Fibroblast of the aortic adventitia (primary cell): Measurements from ENCODE around the gene ZDHHC9. TPM values are rescaled to one million over a fixed set of nuclear protein-coding genes. Genes with fewer than 3 reads are reported as not detected.
A peak's percentile ranks its signal among the peaks of the same experiment; 100 is the strongest.

Experiments
- DNase-seq: peaks from one replicate; pipeline ENCODE4 v3.0.0-alpha.2; 2010; ENCODE audit warnings: low read depth
- H3K4me3 ChIP-seq: 2 replicates; pipeline ENCODE4 v1.5.1; 2011; ENCODE audit warnings: low read depth, mild to moderate bottlenecking, control low read depth, low read length, moderate library complexity
- CTCF ChIP-seq: IDR thresholded peaks from 2 replicates; pipeline ENCODE4 v1.5.1; 2011; ENCODE audit warnings: mild to moderate bottlenecking, low read length, control low read depth, inconsistent platforms; ENCODE audit not compliant: insufficient read depth
- total RNA-seq: library from RNA; depleted of rRNA; stranded (reverse); fragments of >200 nt; gene quantifications from 2 replicates; pipeline ENCODE4 v1.2.3, GENCODE V29; 2012; ENCODE audit warnings: low replicate concordance

ZDHHC9 gene
- total RNA-seq, 1 donor = 37.1 TPM

GRCh38 chrX:129833153-129833990, 10.3 kb downstream of the ZDHHC9 start:
- no peak overlapping the region for H3K4me3 ChIP-seq
- no peak for TF ChIP-seq CTCF
- peak; percentile 62 for DNase-seq

- no peak for TF ChIP-seq CTCF
- no peak overlapping the region for H3K4me3 ChIP-seq
- no peak for DNase-seq
These were observed 12.4 kb downstream of the ZDHHC9 start for GRCh38 chrX:129831091-129831885.

GRCh38 chrX:129830494-129830893, 13.2 kb downstream of the ZDHHC9 start:
- no peak for TF ChIP-seq CTCF
- no peak overlapping the region for H3K4me3 ChIP-seq
- no peak for DNase-seq

- TF ChIP-seq CTCF = no peak
- no peak overlapping the region for H3K4me3 ChIP-seq
- no peak for DNase-seq
These were observed 17.8 kb downstream of the ZDHHC9 start for GRCh38 chrX:129825746-129826505.

GRCh38 chrX:129824620-129825019, 19.1 kb downstream of the ZDHHC9 start:
- no peak for TF ChIP-seq CTCF
- no peak for DNase-seq
- no peak overlapping the region for H3K4me3 ChIP-seq

GRCh38 chrX:129823522-129823921, 20.2 kb downstream of the ZDHHC9 start:
- no peak for TF ChIP-seq CTCF
- no peak for DNase-seq
- no peak overlapping the region for H3K4me3 ChIP-seq
